Nephron (organoid): Measurements from ENCODE around the gene METTL8.

ENCODE experiments used
- H3K27ac Mint-ChIP-seq, 3 experiments: 2 replicates each; pipeline ENCODE4 v1.8.0; 2020; ENCODE audit warnings: mixed read lengths in 3 of 3, mild to moderate bottlenecking in 2 of 3, moderate library complexity in 1 of 3
- H3K27me3 Mint-ChIP-seq: 2 replicates; pipeline ENCODE4 v1.8.0; 2021; ENCODE audit warnings: low read depth, mild to moderate bottlenecking, moderate library complexity, mixed read lengths
- H3K36me3 Mint-ChIP-seq: 2 replicates; pipeline ENCODE4 v1.8.0; 2020; ENCODE audit warnings: low read depth, mixed read lengths
- H3K4me1 Mint-ChIP-seq: 2 replicates; pipeline ENCODE4 v1.8.0; 2020; ENCODE audit warnings: mixed read lengths
- H3K4me3 Mint-ChIP-seq, 3 experiments: 2 replicates each; pipeline ENCODE4 v1.8.0; 2020; ENCODE audit warnings: mild to moderate bottlenecking in 3 of 3, mixed read lengths in 3 of 3, moderate library complexity in 2 of 3
- H3K9me3 Mint-ChIP-seq: 2 replicates; pipeline ENCODE4 v1.8.0; 2020; ENCODE audit warnings: mixed read lengths
- CTCF ChIP-seq, 3 experiments: fragments of 200-600 bp; sonication (generic); IDR thresholded peaks; one replicate each; pipeline ENCODE4 v1.5.0; 2021; ENCODE audit warnings: antibody characterized with exemption in 3 of 3; ENCODE audit not compliant: unreplicated experiment in 3 of 3

The METTL8 gene

GRCh38 chr2:171452773-171453172 is 19.0 kb upstream of the METTL8 start:
- no peaks in the 10 kb centered on the region for H3K27me3 Mint-ChIP-seq
- H3K9me3 Mint-ChIP-seq = peaks cover 15% of the 10 kb centered on the region
- no peak overlapping the region for H3K4me3 Mint-ChIP-seq
- TF ChIP-seq CTCF (IDR thresholded peaks at IDR 0.05; ENCODE audit: unreplicated experiment in 3 of 3) = no peak
- peaks cover 63% of the 10 kb centered on the region for H3K36me3 Mint-ChIP-seq
- H3K4me1 Mint-ChIP-seq = no peaks in the 10 kb centered on the region
- no peak overlapping the region for H3K27ac Mint-ChIP-seq

GRCh38 chr2:171451074-171451473 is 17.3 kb upstream of the METTL8 start:
- no peaks in the 10 kb centered on the region for H3K4me1 Mint-ChIP-seq
- peaks cover 9% of the 10 kb centered on the region for H3K9me3 Mint-ChIP-seq
- peaks cover 58% of the 10 kb centered on the region for H3K36me3 Mint-ChIP-seq
- no peak for TF ChIP-seq CTCF (IDR thresholded peaks at IDR 0.05; ENCODE audit: unreplicated experiment in 3 of 3)
- no peaks in the 10 kb centered on the region for H3K27me3 Mint-ChIP-seq
- no peak overlapping the region for H3K27ac Mint-ChIP-seq
- no peak overlapping the region for H3K4me3 Mint-ChIP-seq

- TF ChIP-seq CTCF (IDR thresholded peaks at IDR 0.05; ENCODE audit: unreplicated experiment in 3 of 3) = no peak
- H3K27me3 Mint-ChIP-seq = no peaks in the 10 kb centered on the region
- no peak overlapping the region for H3K27ac Mint-ChIP-seq
- H3K36me3 Mint-ChIP-seq = peaks cover 41% of the 10 kb centered on the region
- no peaks in the 10 kb centered on the region for H3K9me3 Mint-ChIP-seq
- H3K4me3 Mint-ChIP-seq = no peak overlapping the region
- no peaks in the 10 kb centered on the region for H3K4me1 Mint-ChIP-seq
These were observed 13.9 kb upstream of the METTL8 start for GRCh38 chr2:171447675-171448074.

GRCh38 chr2:171441470-171441869 is 7.7 kb upstream of the METTL8 start:
- Mint-ChIP-seq H3K27ac (no peak overlapping the region), H3K4me1 (no peaks in the 10 kb centered on the region), H3K36me3 (peaks cover 56% of the 10 kb centered on the region), H3K27me3 (no peaks in the 10 kb centered on the region), H3K9me3 (no peaks in the 10 kb centered on the region), H3K4me3 (no peak overlapping the region)
- no peak for TF ChIP-seq CTCF (IDR thresholded peaks at IDR 0.05; ENCODE audit: unreplicated experiment in 3 of 3)

- Mint-ChIP-seq H3K36me3 (peaks cover 54% of the 10 kb centered on the region), H3K9me3 (peaks cover 4% of the 10 kb centered on the region), H3K4me3 (no peak overlapping the region), H3K27me3 (no peaks in the 10 kb centered on the region), H3K27ac (no peak overlapping the region), H3K4me1 (peaks cover 27% of the 10 kb centered on the region)
- no peak for TF ChIP-seq CTCF (IDR thresholded peaks at IDR 0.05; ENCODE audit: unreplicated experiment in 3 of 3)
These were observed 2.5 kb upstream of the METTL8 start for GRCh38 chr2:171436307-171436706.
